Endodermal cell (in vitro differentiated cells): ENCODE measurements around the gene HNRNPUL1. TPM values are rescaled to one million over a fixed set of nuclear protein-coding genes. Genes with fewer than 3 reads are reported as not detected.

ENCODE experiments used
- DNase-seq: peaks from one replicate; pipeline ENCODE4 v3.0.0-alpha.2; 2017
- H3K27ac ChIP-seq: 2 replicates; pipeline ENCODE4 v1.5.1; 2013; ENCODE audit warnings: mild to moderate bottlenecking, low read depth, low read length, moderate library complexity
- H3K27me3 ChIP-seq: 2 replicates; pipeline ENCODE4 v1.6.1; 2013; ENCODE audit warnings: mild to moderate bottlenecking, low read length, moderate library complexity; ENCODE audit not compliant: insufficient read depth, control insufficient read depth, poor library complexity, severe bottlenecking
- H3K36me3 ChIP-seq: 2 replicates; pipeline ENCODE4 v1.7.0; 2013; ENCODE audit warnings: mild to moderate bottlenecking, low read length, moderate library complexity; ENCODE audit not compliant: control insufficient read depth, insufficient read depth
- H3K4me1 ChIP-seq: one replicate; pipeline ENCODE4 v1.7.0; 2013; ENCODE audit warnings: low read length; ENCODE audit not compliant: control insufficient read depth, insufficient read depth
- H3K4me3 ChIP-seq: 2 replicates; pipeline ENCODE4 v1.5.1; 2013; ENCODE audit warnings: mild to moderate bottlenecking, low read length, moderate library complexity
- H3K9ac ChIP-seq: 2 replicates; pipeline ENCODE4 v1.6.1; 2013; ENCODE audit warnings: mild to moderate bottlenecking, low read length, moderate library complexity; ENCODE audit not compliant: poor library complexity, severe bottlenecking; ENCODE audit errors: extremely low read depth
- H3K9me3 ChIP-seq: 2 replicates; pipeline ENCODE4 v1.6.1; 2013; ENCODE audit warnings: mild to moderate bottlenecking, low read length, moderate library complexity; ENCODE audit not compliant: control insufficient read depth
- H3K27ac Mint-ChIP-seq: 2 replicates; pipeline ENCODE4 v1.8.0; 2020; ENCODE audit warnings: mixed read lengths
- H3K27me3 Mint-ChIP-seq: 2 replicates; pipeline ENCODE4 v1.8.0; 2021; ENCODE audit warnings: mild to moderate bottlenecking, mixed read lengths; ENCODE audit not compliant: insufficient read depth
- H3K36me3 Mint-ChIP-seq: 2 replicates; pipeline ENCODE4 v1.8.0; 2020; ENCODE audit warnings: low read depth, mixed read lengths
- H3K4me1 Mint-ChIP-seq: 2 replicates; pipeline ENCODE4 v1.8.0; 2020; ENCODE audit warnings: mixed read lengths
- H3K4me3 Mint-ChIP-seq: 2 replicates; pipeline ENCODE4 v1.8.0; 2020; ENCODE audit warnings: mild to moderate bottlenecking, moderate library complexity, mixed read lengths
- H3K9me3 Mint-ChIP-seq: 2 replicates; pipeline ENCODE4 v1.8.0; 2020; ENCODE audit warnings: mild to moderate bottlenecking, mixed read lengths
- WGBS, 2 experiments: methylation state at CpG; one replicate each; pipeline versions ENCODE4 v1.1.5 to v1.1.7; 2013; ENCODE audit warnings: missing lambda C conversion rate in 2 of 2, mixed read lengths in 1 of 2; ENCODE audit not compliant: insufficient coverage in 1 of 2, insufficient read length in 1 of 2; 5-methylcytosine and 5-hydroxymethylcytosine counted together
- total RNA-seq, 2 donors: library from RNA; stranded (reverse); fragmentation: NEBNext Ultra II Directional in 1 of 2; extraction: Animal tissue kit (Norgen Biotek cat#: 25700) in 1 of 2; gene quantifications; 2 replicates in 1 of 2; 3 replicates in 1 of 2; pipeline ENCODE4 v1.2.1, GENCODE V29; 2021
- TF ChIP-seq, protein P1 (sequence below): fragments of 200-600 bp; sonication (generic); conservative IDR thresholded peaks from 2 replicates; pipeline ENCODE4 v1.5.0; 2021; ENCODE audit warnings: antibody characterized with exemption, mild to moderate bottlenecking

Gene HNRNPUL1
- total RNA-seq, 2 donors from 2014 or later = 211 to 225 TPM

DNA sequence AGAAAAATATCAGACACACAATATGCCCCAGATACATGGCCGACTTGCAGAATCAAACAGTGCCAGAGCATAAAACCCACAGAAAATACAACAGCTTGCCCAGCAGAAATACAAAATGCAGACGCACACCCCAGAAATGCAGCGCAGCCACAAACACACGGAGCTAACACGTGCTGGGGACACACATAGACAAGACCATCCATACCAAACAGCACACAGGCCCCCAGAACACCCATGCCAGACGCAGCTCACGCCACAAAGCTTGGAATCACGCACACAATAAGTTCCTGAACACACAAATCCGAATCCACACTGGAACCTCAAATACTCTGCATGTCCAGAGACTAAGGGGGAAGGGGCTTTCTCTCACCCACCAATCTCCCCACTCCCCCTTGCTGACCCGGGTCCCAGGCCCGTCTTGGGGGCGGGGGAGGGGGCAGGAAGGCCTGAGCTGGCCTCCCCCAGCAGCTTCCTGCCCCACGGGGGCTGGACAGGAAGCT is 63.0 kb downstream of the HNRNPUL1 start:
- WGBS, 2 experiments = 73 to 76% methylated on average over 5 to 13 of the region's 13 CpGs
- Mint-ChIP-seq H3K4me3 (no peak overlapping the region), H3K36me3 (peaks cover 39% of the 10 kb centered on the region), H3K4me1 (peaks cover 48% of the 10 kb centered on the region), H3K27ac (peak overlapping the region; percentile 89), H3K9me3 (no peaks in the 10 kb centered on the region), H3K27me3 (no peaks in the 10 kb centered on the region)
- no peaks in the 10 kb centered on the region for H3K9me3 ChIP-seq
- H3K36me3 ChIP-seq = peaks cover 35% of the 10 kb centered on the region
- peak overlapping the region; percentile 29 for H3K27ac ChIP-seq
- H3K27me3 ChIP-seq = no peaks in the 10 kb centered on the region
- peak; percentile 54 for DNase-seq
- peaks cover 20% of the 10 kb centered on the region for H3K4me1 ChIP-seq
- TF ChIP-seq, protein P1, sequence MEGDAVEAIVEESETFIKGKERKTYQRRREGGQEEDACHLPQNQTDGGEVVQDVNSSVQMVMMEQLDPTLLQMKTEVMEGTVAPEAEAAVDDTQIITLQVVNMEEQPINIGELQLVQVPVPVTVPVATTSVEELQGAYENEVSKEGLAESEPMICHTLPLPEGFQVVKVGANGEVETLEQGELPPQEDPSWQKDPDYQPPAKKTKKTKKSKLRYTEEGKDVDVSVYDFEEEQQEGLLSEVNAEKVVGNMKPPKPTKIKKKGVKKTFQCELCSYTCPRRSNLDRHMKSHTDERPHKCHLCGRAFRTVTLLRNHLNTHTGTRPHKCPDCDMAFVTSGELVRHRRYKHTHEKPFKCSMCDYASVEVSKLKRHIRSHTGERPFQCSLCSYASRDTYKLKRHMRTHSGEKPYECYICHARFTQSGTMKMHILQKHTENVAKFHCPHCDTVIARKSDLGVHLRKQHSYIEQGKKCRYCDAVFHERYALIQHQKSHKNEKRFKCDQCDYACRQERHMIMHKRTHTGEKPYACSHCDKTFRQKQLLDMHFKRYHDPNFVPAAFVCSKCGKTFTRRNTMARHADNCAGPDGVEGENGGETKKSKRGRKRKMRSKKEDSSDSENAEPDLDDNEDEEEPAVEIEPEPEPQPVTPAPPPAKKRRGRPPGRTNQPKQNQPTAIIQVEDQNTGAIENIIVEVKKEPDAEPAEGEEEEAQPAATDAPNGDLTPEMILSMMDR = no peak
- H3K4me3 ChIP-seq = no peak overlapping the region
- H3K9ac ChIP-seq = no peak overlapping the region

DNA sequence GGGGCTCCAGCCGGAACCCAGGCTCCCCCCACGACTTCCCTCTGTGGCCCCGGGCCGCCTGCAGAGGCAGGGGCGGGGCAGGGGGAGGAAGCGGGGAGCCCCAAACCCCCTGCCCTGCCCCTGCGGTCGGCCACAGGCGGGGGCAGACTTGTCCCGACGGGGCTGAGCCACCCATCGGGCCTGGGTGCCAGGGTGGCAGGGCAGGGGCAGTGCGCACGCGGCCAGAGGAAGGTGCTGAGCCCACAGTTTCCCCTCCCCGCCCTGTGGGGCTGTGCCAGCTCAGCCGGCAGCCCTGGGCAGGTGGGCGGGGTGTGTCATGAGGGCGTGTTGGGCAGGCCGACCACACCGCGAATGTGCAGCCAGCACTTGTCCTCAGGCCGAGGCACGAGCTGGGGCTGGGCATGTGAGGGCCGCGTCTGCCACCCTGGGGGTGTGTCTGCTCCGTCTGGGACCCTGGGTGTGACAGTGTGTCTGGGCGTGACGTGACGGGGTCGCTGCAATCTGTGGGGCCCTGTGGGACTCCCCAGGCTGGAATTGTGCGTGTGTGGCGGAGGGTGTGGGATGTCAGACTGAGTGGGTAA is 63.5 kb downstream of the HNRNPUL1 start:
- peak overlapping the region; percentile 80 for H3K27ac Mint-ChIP-seq
- H3K9ac ChIP-seq = no peak overlapping the region

DNA sequence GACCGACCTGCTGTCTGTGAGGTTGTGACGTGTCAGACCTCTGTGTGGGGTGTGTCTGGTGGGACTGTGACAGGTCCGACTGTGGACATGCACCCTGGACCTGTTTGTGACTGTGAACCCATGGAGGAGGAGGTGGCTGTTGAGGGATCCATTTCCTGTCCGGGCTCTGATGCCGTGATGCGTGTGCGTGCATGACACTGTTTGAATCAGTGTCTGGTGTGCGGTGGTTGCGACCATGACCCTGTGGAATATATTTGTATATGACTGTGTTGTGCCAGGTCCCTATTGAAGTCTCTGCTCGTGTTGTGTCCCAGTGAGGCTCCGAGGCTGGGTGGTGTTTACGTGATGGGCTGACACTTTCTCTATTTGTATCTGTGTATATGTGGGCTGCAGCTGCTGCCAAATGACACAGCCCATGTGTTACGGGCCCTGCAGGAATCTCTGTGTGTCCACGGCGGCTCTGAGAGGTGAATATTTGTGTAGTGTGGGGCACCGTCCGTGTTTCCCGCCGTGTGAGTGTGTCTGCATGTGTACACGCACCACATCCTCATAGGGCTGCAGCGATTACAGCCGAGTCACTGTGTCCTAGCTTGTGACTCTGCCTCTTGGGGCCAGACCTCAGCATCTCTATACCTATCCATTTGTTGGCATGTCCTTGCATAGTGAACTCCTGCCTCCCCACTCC is 64.1 kb downstream of the HNRNPUL1 start:
- Histone ChIP-seq H3K9me3 (no peaks in the 10 kb centered on the region), H3K4me3 (no peak overlapping the region), H3K9ac (no peak overlapping the region), H3K27ac (peak overlapping the region; percentile 16), H3K4me1 (peaks cover 20% of the 10 kb centered on the region), H3K27me3 (no peaks in the 10 kb centered on the region), H3K36me3 (peaks cover 30% of the 10 kb centered on the region)
- 92 to 95% methylated on average over 14 to 22 of the region's 22 CpGs for WGBS, 2 experiments
- Mint-ChIP-seq H3K4me1 (peaks cover 40% of the 10 kb centered on the region), H3K36me3 (peaks cover 37% of the 10 kb centered on the region), H3K9me3 (no peaks in the 10 kb centered on the region), H3K4me3 (no peak overlapping the region), H3K27me3 (no peaks in the 10 kb centered on the region), H3K27ac (peak overlapping the region; percentile 80)
- TF ChIP-seq, protein P1 = no peak
- DNase-seq = no peak

More for the DNA sequence above, 63.5 kb downstream of the HNRNPUL1 start:
- Mint-ChIP-seq H3K36me3 (peaks cover 40% of the 10 kb centered on the region), H3K4me1 (peaks cover 46% of the 10 kb centered on the region), H3K9me3 (no peaks in the 10 kb centered on the region), H3K4me3 (no peak overlapping the region), H3K27me3 (no peaks in the 10 kb centered on the region)
- Histone ChIP-seq H3K27ac (peak overlapping the region; percentile 29), H3K9me3 (no peaks in the 10 kb centered on the region), H3K27me3 (no peaks in the 10 kb centered on the region), H3K36me3 (peaks cover 35% of the 10 kb centered on the region), H3K4me1 (peaks cover 20% of the 10 kb centered on the region), H3K4me3 (no peak overlapping the region)
- WGBS, 2 experiments = 82 to 85% methylated on average over 22 to 33 of the region's 33 CpGs
- peak; percentile 76 for DNase-seq
- TF ChIP-seq, protein P1 = no peak
